NAMALWA (cell line): ENCODE data around the gene PSMD10.
A peak's percentile ranks its signal among the peaks of the same experiment; 100 is the strongest.

Experiments used
- DNase-seq: peaks from one replicate; pipeline ENCODE4 v3.0.0-alpha.2; 2015; ENCODE audit warnings: low spot score

Gene PSMD10

GRCh38 chrX:108091264-108091877 lies at the start of gene PSMD10, which contains the start of gene ATG4A:
TSS of gene PSMD10 (minus strand) at chrX:108091542. CDS start at chrX:108091520, 22 bp downstream.
TSS of gene ATG4A (plus strand) at chrX:108091778. CDS start at chrX:108091827, 49 bp downstream.
- DNase-seq: peak; percentile 96

GRCh38 chrX:108138814-108139702 lies 47.7 kb upstream of the PSMD10 start:
- DNase-seq: peak; percentile 26

DNA sequence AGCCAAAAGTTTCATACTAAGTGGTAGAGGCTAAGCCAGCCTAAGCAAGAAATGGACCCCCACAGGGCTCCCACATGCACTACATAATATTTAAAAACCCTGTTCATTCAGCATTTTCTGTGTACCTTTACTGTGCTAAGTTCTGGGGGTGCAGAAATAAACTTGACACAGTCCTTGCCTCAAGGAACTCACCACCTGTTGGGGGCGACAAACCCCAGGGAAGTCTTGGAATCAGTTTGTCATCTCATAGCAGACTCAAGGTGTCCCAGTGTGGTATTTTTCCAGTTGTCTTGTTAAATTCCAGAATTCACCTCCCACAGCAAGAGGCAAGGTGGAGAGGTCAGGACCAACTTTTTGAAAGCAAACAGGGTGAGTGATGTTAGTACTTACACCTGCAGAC lies 43.4 kb upstream of the PSMD10 start:
- DNase-seq: no peak

GRCh38 chrX:108132876-108133275 lies 41.5 kb upstream of the PSMD10 start:
- DNase-seq: no peak

GRCh38 chrX:108132034-108132433 lies 40.7 kb upstream of the PSMD10 start:
- DNase-seq: no peak

- DNase-seq: no peak
These were observed 40.1 kb upstream of the PSMD10 start for GRCh38 chrX:108131471-108131870.

- no peak for DNase-seq
These were observed 39.5 kb upstream of the PSMD10 start for GRCh38 chrX:108130889-108131288.

DNA sequence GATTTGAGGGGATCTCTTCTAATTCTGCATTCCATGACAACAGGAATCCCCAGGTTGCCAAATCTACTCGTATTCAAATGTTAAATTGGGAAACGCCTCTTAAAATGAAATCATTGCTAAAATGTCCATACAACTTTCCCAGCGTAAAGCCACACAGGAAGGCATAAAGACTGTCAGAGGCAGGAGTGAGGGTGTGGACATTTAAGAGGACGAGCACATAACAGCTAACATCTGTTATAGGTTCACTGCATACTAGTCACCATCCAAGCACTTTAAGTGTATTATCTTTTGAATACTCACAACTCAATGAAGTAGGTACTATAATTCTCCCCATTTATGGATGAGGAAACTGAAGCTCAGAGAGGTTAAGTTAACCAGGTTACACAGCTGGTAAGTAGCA lies 35.8 kb upstream of the PSMD10 start:
- DNase-seq: no peak

- DNase-seq: no peak
These were observed 35.3 kb upstream of the PSMD10 start for GRCh38 chrX:108126661-108127060.

- no peak for DNase-seq
These were observed 32.4 kb upstream of the PSMD10 start for GRCh38 chrX:108123591-108124366.

- DNase-seq: no peak
These were observed 31.4 kb upstream of the PSMD10 start for GRCh38 chrX:108122748-108123147.

GRCh38 chrX:108121291-108121690 lies 29.9 kb upstream of the PSMD10 start:
- DNase-seq: no peak

- DNase-seq: no peak
These were observed 26.6 kb upstream of the PSMD10 start for GRCh38 chrX:108117988-108118387.

DNA sequence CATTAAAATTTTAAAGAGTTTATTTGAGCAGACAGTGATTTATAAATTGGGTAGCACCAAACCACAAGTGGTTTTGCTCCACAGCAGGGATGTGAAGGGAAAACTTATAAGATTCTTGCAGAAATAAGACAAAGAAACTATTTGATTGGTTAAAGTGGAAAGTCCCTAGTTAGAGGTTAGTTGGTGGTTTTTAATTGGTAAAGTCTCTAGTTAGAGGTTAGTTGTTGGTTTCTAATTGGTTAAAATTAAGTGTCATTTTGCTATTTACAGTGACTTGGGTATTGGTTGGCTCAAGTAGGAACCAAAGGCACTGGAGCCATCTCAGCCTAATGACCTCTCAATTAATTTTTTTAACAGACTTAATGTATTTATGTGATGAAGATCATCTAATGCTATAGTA lies 23.2 kb upstream of the PSMD10 start:
- DNase-seq: no peak

GRCh38 chrX:108105473-108105872 lies 14.1 kb upstream of the PSMD10 start:
- no peak for DNase-seq

GRCh38 chrX:108097380-108097779 lies 6.0 kb upstream of the PSMD10 start:
- DNase-seq: no peak

- no peak for DNase-seq
These were observed 543 bp upstream of the PSMD10 start for GRCh38 chrX:108091878-108092291.

GRCh38 chrX:108090491-108091263 lies 665 bp downstream of the PSMD10 start:
- peak; percentile 36 for DNase-seq

DNA sequence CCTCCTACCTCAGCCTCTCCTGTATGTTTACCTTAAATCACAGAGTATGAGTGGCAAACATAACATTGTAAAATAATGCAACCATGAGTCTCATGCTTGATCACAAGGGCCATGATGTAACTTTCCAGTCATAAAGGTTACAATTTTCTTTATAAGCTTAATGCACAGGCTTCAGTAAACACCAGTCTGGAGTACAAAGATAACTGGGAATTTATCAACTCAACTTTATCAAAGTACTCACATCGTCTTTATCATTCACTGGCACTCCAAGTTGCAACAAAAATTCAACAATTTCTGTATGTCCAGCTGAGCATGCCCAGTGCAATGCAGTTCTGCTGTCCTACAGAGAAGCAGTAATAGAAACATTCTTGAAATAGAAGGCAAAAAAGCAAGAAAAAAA lies 2.8 kb downstream of the PSMD10 start:
- no peak for DNase-seq

- DNase-seq: no peak
These were observed 3.5 kb downstream of the PSMD10 start for GRCh38 chrX:108087792-108088191.

- no peak for DNase-seq
These were observed 10.2 kb downstream of the PSMD10 start for GRCh38 chrX:108081110-108081509.

- no peak for DNase-seq
These were observed 18.6 kb downstream of the PSMD10 start for GRCh38 chrX:108072746-108073145.
